Peyer's patch (tissue), 4 donors: Measurements from ENCODE around the gene SRCIN1.

ENCODE experiments used
- CTCF ChIP-seq, 6 experiments: fragments of 450-650 bp in 4 of 6; fragments of 200-600 bp in 2 of 6; sonication (generic) in 1 of 6; IDR thresholded peaks; one replicate each; pipeline ENCODE4 v1.5.1; 2017 to 2019; ENCODE audit warnings: antibody characterized with exemption in 6 of 6, mild to moderate bottlenecking in 3 of 6, moderate library complexity in 1 of 6
- POLR2A ChIP-seq, 2 donors: fragments of 450-650 bp; IDR thresholded peaks; one replicate each; pipeline ENCODE4 v1.5.1; 2017; ENCODE audit warnings: antibody characterized with exemption in 2 of 2, mild to moderate bottlenecking in 2 of 2, moderate library complexity in 2 of 2

GRCh38 chr17:38600906-38601305 is 4.8 kb downstream of the SRCIN1 start:
- TF ChIP-seq CTCF (IDR thresholded peaks at IDR 0.05) (no peak), POLR2A (IDR thresholded peaks at IDR 0.05) (no peak)
